Endometrial microvascular endothelial cells (primary cell): ENCODE results near the gene PCK2. TPM values are rescaled to one million over a fixed set of nuclear protein-coding genes. Genes with fewer than 3 reads are reported as not detected.

Source experiments
- in situ Hi-C: cut with HindIII; loops from 2 replicates; pipeline ENCODE4 v1.10.0; 2017; ENCODE audit warnings: low sequenced_read_pairs, low pct_unique_long_range_greater_than_20kb; ENCODE audit errors: inconsistent ontology term
- total RNA-seq: library from RNA; depleted of rRNA; stranded (reverse); fragments of >200 nt; gene quantifications from one replicate; pipeline ENCODE4 v1.2.3, GENCODE V29; 2015; ENCODE audit errors: inconsistent ontology term

PCK2 gene
- total RNA-seq, 1 donor from 2014 or later: 15.8 TPM

GRCh38 chr14:24145690-24146452, 51.8 kb downstream of the PCK2 start:
- in situ Hi-C loops: no loop called here

- in situ Hi-C loops: no loop called here
Observed at GRCh38 chr14:24146453-24146977, 52.4 kb downstream of the PCK2 start, which contains the start of gene PSME2. PSME2 (minus strand) TSS chr14:24146610; CDS start chr14:24146581, 29 bp downstream.

GRCh38 chr14:24146978-24147760, 53.1 kb downstream of the PCK2 start, which contains the start of gene RNF31:
RNF31 (plus strand) TSS chr14:24147498; CDS start chr14:24147699, 201 bp downstream.
- in situ Hi-C loops: no loop called here

- in situ Hi-C loops: no loop called here
Observed at GRCh38 chr14:24147761-24148428, 53.8 kb downstream of the PCK2 start.

DNA sequence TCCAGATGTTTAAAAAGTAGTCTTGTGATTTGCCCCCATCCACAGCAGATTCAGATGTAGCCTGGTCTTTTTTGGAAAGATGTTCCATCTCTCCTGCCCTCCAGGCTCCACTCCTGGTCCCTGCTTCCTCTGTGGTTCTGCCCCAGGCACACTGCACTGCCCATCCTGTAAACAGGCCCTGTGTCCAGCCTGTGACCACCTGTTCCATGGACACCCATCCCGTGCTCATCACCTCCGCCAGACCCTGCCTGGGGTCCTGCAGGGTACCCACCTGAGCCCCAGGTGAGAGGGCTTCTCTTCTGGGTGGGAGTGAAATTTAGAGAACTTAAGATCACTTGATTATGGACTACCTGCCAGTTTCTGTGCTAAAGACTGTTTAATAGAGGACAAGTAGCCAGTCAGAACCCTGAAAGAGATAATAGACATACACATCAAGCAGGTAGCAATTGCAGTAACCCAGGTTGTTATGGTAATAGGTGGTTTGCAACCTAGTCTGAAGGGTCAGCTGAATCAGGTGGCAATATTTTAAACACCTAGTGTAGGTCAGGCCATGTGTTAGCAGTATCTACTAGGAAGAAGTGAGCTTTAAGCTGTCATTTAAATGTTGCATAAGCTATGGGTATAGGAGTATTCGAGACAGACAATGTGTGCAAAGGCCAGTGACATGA, 55.3 kb downstream of the PCK2 start:
- in situ Hi-C loops: no loop called here

DNA sequence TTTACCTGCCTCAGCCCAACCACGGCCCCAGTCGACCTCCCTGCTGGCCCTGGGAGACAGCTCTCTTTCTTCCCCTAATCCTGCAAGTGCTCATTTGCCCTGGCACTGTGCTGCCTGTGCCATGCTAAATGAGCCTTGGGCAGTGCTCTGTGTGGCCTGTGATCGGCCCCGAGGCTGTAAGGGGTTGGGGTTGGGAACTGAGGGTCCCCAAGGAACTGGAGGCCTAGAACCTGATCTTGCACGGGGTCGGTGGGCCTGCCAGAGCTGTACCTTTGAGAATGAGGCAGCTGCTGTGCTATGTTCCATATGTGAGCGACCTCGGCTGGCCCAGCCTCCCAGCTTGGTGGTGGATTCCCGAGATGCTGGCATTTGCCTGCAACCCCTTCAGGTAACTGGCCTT, 56.0 kb downstream of the PCK2 start:
- in situ Hi-C loops: no loop called here

GRCh38 chr14:24150567-24150966, 56.5 kb downstream of the PCK2 start:
- in situ Hi-C loops: no loop called here

DNA sequence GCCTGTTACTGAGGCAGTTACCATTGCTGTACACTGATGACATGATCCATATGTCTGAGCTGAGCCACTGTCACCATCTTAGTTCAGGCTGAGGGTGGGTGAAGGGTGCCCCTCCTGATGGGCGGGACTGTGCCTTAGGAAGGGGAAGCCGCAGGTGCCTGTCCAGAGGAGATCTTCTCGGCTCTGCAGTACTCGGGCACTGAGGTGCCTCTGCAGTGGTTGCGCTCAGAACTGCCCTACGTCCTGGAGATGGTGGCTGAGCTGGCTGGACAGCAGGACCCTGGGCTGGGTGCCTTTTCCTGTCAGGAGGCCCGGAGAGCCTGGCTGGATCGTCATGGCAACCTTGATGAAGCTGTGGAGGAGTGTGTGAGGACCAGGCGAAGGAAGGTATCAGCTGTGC, 56.9 kb downstream of the PCK2 start:
- in situ Hi-C loops: no loop called here

GRCh38 chr14:24151404-24152080, 57.4 kb downstream of the PCK2 start:
- in situ Hi-C loops: no loop called here

Other genes starting within 250 kb of the PCK2 start
- 66.2 TPM for gene DHRS4, start 140.5 kb upstream of the PCK2 start, total RNA-seq
- gene DHRS4L2, start 105.4 kb upstream of the PCK2 start, total RNA-seq: 17.1 TPM
- gene CARMIL3, start 42.3 kb upstream of the PCK2 start, total RNA-seq: not detected
- not detected for gene CPNE6, start 22.7 kb upstream of the PCK2 start, total RNA-seq
- gene DCAF11, start 20.5 kb downstream of the PCK2 start, total RNA-seq: 52.4 TPM
- gene NRL, start 20.6 kb downstream of the PCK2 start, total RNA-seq: 0.65 TPM
- 3.3 TPM for gene FITM1, start 36.3 kb downstream of the PCK2 start, total RNA-seq
- gene PSME1, start 41.9 kb downstream of the PCK2 start, total RNA-seq: 239 TPM
- gene EMC9, start 47.3 kb downstream of the PCK2 start, total RNA-seq: 26.7 TPM
- gene PSME2, start 52.3 kb downstream of the PCK2 start, total RNA-seq: 142 TPM
- 121 TPM for gene RNF31, start 53.2 kb downstream of the PCK2 start, total RNA-seq
- 45.2 TPM for gene IRF9, start 67.0 kb downstream of the PCK2 start, total RNA-seq
- gene REC8, start 77.8 kb downstream of the PCK2 start, total RNA-seq: 2.6 TPM
- gene IPO4, start 94.5 kb downstream of the PCK2 start, total RNA-seq: 85.0 TPM
- 83.3 TPM for gene TM9SF1, start 101.1 kb downstream of the PCK2 start, total RNA-seq
- not detected for gene TSSK4, start 111.4 kb downstream of the PCK2 start, total RNA-seq
- gene CHMP4A, start 119.2 kb downstream of the PCK2 start, total RNA-seq: 30.0 TPM
- 2.3 TPM for gene MDP1, start 121.8 kb downstream of the PCK2 start, total RNA-seq
- gene NEDD8, start 138.1 kb downstream of the PCK2 start, total RNA-seq: 193 TPM
- 144 TPM for gene GMPR2, start 138.6 kb downstream of the PCK2 start, total RNA-seq
- 68.5 TPM for gene TINF2, start 148.3 kb downstream of the PCK2 start, total RNA-seq
- gene TGM1, start 168.9 kb downstream of the PCK2 start, total RNA-seq: not detected
- 59.6 TPM for gene RABGGTA, start 177.3 kb downstream of the PCK2 start, total RNA-seq
- 23.2 TPM for gene DHRS1, start 205.5 kb downstream of the PCK2 start, total RNA-seq
- gene NOP9, start 205.5 kb downstream of the PCK2 start, total RNA-seq: 28.9 TPM
- gene CIDEB, start 213.7 kb downstream of the PCK2 start, total RNA-seq: 20.7 TPM
- gene LTB4R2, start 215.8 kb downstream of the PCK2 start, total RNA-seq: 15.8 TPM
- gene LTB4R, start 217.2 kb downstream of the PCK2 start, total RNA-seq: 22.6 TPM
- gene ADCY4, start 240.8 kb downstream of the PCK2 start, total RNA-seq: 13.9 TPM
- 7.2 TPM for gene RIPK3, start 245.7 kb downstream of the PCK2 start, total RNA-seq